HepG2 (cell line): ENCODE measurements around the gene TMC2. TPM values are rescaled to one million over a fixed set of nuclear protein-coding genes. Genes with fewer than 3 reads are reported as not detected.

Source experiments
- ATF4 ChIP-seq, 2 experiments: fragments of 450-650 bp in 1 of 2; sonication (generic) in 1 of 2; formaldehyde crosslinking; IDR thresholded peaks; 2 replicates each; pipeline versions ENCODE4 v1.5.0 to v1.8.0; 2020 to 2022; ENCODE audit warnings: mild to moderate bottlenecking in 1 of 2, missing genetic modification reagents in 1 of 2
- CAMTA2 ChIP-seq: sonication (generic); formaldehyde crosslinking; IDR thresholded peaks from 2 replicates; pipeline ENCODE4 v1.4.0; 2020; ENCODE audit warnings: mild to moderate bottlenecking, missing genetic modification reagents, borderline replicate concordance
- ELF3 ChIP-seq: IDR thresholded peaks from 2 replicates; pipeline ENCODE4 v1.6.1; 2016; ENCODE audit warnings: missing genetic modification reagents, missing compliant biosample characterization
- HNRNPH1 ChIP-seq: fragments of 200-400 bp; formaldehyde crosslinking; optimal IDR thresholded peaks from 2 replicates; pipeline ENCODE3; 2017; ENCODE audit warnings: mild to moderate bottlenecking, low read depth, low read length
- HOXA7 ChIP-seq: sonication (generic); formaldehyde crosslinking; IDR thresholded peaks from 2 replicates; pipeline ENCODE4 v1.8.1; 2022; ENCODE audit warnings: mild to moderate bottlenecking, missing genetic modification reagents, moderate library complexity
- MAF1 ChIP-seq: sonication (generic); formaldehyde crosslinking; IDR thresholded peaks from 2 replicates; pipeline ENCODE4 v1.5.0; 2020; ENCODE audit warnings: missing genetic modification reagents, borderline replicate concordance
- PCBP2 ChIP-seq: fragments of 200-400 bp; formaldehyde crosslinking; optimal IDR thresholded peaks from 2 replicates; pipeline ENCODE3; 2018; ENCODE audit warnings: low read length, low read depth; ENCODE audit not compliant: poor library complexity, severe bottlenecking
- PLSCR1 ChIP-seq: sonication (generic); formaldehyde crosslinking; IDR thresholded peaks from 2 replicates; pipeline ENCODE4 v1.5.0; 2020; ENCODE audit warnings: missing genetic modification reagents, mild to moderate bottlenecking, borderline replicate concordance
- POLR2AphosphoS5 ChIP-seq: IDR thresholded peaks from 2 replicates; pipeline ENCODE4 v1.6.1; 2012; ENCODE audit warnings: low read depth, low read length
- REL ChIP-seq: sonication (generic); formaldehyde crosslinking; conservative IDR thresholded peaks from 2 replicates; pipeline ENCODE4 v1.8.0; 2022; ENCODE audit warnings: mild to moderate bottlenecking, missing genetic modification reagents, moderate library complexity
- U2AF2 ChIP-seq: fragments of 200-400 bp; formaldehyde crosslinking; IDR thresholded peaks from 2 replicates; pipeline ENCODE4 v1.6.1; 2017; ENCODE audit warnings: low read depth, mild to moderate bottlenecking, low read length
- ZBTB10 ChIP-seq: sonication (generic); formaldehyde crosslinking; IDR thresholded peaks from 2 replicates; pipeline ENCODE4 v1.4.0; 2020; ENCODE audit warnings: missing genetic modification reagents, borderline replicate concordance
- ZBTB38 ChIP-seq: sonication (generic); formaldehyde crosslinking; IDR thresholded peaks from 2 replicates; pipeline ENCODE4 v1.5.1; 2020; ENCODE audit warnings: mild to moderate bottlenecking, missing genetic modification reagents
- ZBTB7B ChIP-seq: sonication (generic); formaldehyde crosslinking; IDR thresholded peaks from 2 replicates; pipeline ENCODE4 v1.4.0; 2020; ENCODE audit warnings: missing genetic modification reagents
- ZFP91 ChIP-seq: sonication (generic); formaldehyde crosslinking; IDR thresholded peaks from 2 replicates; pipeline ENCODE4 v1.9.0; 2022; ENCODE audit warnings: missing genetic modification reagents, mild to moderate bottlenecking, borderline replicate concordance
- ZMAT3 ChIP-seq: sonication (generic); formaldehyde crosslinking; conservative IDR thresholded peaks from 2 replicates; pipeline ENCODE4 v1.7.0; 2021; ENCODE audit warnings: missing genetic modification reagents
- ZNF251 ChIP-seq: sonication (generic); formaldehyde crosslinking; IDR thresholded peaks from 2 replicates; pipeline ENCODE4 v1.9.0; 2021; ENCODE audit warnings: mild to moderate bottlenecking, missing genetic modification reagents
- ZNF274 ChIP-seq: sonication (generic); formaldehyde crosslinking; IDR thresholded peaks from 2 replicates; pipeline ENCODE4 v1.5.1; 2020; ENCODE audit warnings: mild to moderate bottlenecking, missing genetic modification reagents
- ZNF350 ChIP-seq: sonication (generic); formaldehyde crosslinking; IDR thresholded peaks from 2 replicates; pipeline ENCODE4 v1.4.0; 2020; ENCODE audit warnings: mild to moderate bottlenecking, low read depth, missing genetic modification reagents, borderline replicate concordance
- ZNF577 ChIP-seq: sonication (generic); formaldehyde crosslinking; IDR thresholded peaks from 2 replicates; pipeline ENCODE4 v1.4.0; 2020; ENCODE audit warnings: mild to moderate bottlenecking, low read depth, missing genetic modification reagents, borderline replicate concordance
- ZNF589 ChIP-seq: sonication (generic); formaldehyde crosslinking; conservative IDR thresholded peaks from 2 replicates; pipeline ENCODE4 v1.8.0; 2022; ENCODE audit warnings: mild to moderate bottlenecking, moderate library complexity, missing genetic modification reagents
- ZNF598 ChIP-seq: sonication (generic); formaldehyde crosslinking; IDR thresholded peaks from 2 replicates; pipeline ENCODE4 v1.5.1; 2020; ENCODE audit warnings: mild to moderate bottlenecking, missing genetic modification reagents, borderline replicate concordance
- ZNF776 ChIP-seq: sonication (generic); formaldehyde crosslinking; IDR thresholded peaks from 2 replicates; pipeline ENCODE4 v1.4.0; 2020; ENCODE audit warnings: mild to moderate bottlenecking, missing genetic modification reagents
- polyA plus RNA-seq, 8 experiments: library from polyadenylated mRNA; depleted of rRNA in 3 of 8; stranded (reverse) in 7 of 8; unstranded in 1 of 8; fragments of >200 nt; fragmentation: Illumina TruSeq in 4 of 8; extraction: Trizol in 4 of 8; gene quantifications; 2 replicates each; pipeline versions ENCODE4 v1.2.1 to v1.2.3, GENCODE V29; 2011 to 2016; ENCODE audit warnings: low read depth in 4 of 8, missing spikeins in 1 of 8, mixed read lengths in 1 of 8; ENCODE audit not compliant: insufficient read depth in 1 of 8
- total RNA-seq, 5 experiments: library from RNA; depleted of rRNA; stranded (reverse); fragments of >200 nt; fragmentation: Illumina TruSeq; extraction: Trizol; gene quantifications; 2 replicates each; pipeline ENCODE4 v1.2.3, GENCODE V29; 2016; ENCODE audit warnings: low read depth in 1 of 5

TMC2 gene
- total and polyA plus RNA-seq, 2 of the 13 experiments (the other 11 are each of a cell fraction or from before 2014, with no cell fraction given) = not detected

GRCh38 chr20:2658414-2659354 lies 122.3 kb downstream of the TMC2 start (continued):
- no peak for TF ChIP-seq PLSCR1 (CRISPR knock-in tag)
- TF ChIP-seq ZNF274 (CRISPR knock-in tag) = 0 out of 2 replicates have a peak, but pooled peaks have one; percentile 16
- no peak for TF ChIP-seq HOXA7
- TF ChIP-seq ZNF589 (CRISPR knock-in tag) = 0 out of 2 replicates have a peak, but pooled peaks have one; percentile 47
- no peak for TF ChIP-seq ELF3 (CRISPR knock-in tag)
- no peak for TF ChIP-seq U2AF2
- no peak for TF ChIP-seq MAF1 (CRISPR knock-in tag)
- TF ChIP-seq ZFP91 = peak; percentile 45; the same call in 1 of the 2 replicates
- TF ChIP-seq ZBTB10 (CRISPR knock-in tag) = no peak
- no peak for TF ChIP-seq ZNF251 (CRISPR knock-in tag)
- no peak; the same call in 1 of the 2 replicates for TF ChIP-seq ZNF350 (CRISPR knock-in tag)
- TF ChIP-seq REL (CRISPR knock-in tag) = 0 out of 2 replicates have a peak, but pooled peaks have one; percentile 49
- TF ChIP-seq CAMTA2 (CRISPR knock-in tag) = 0 out of 2 replicates have a peak, but pooled peaks have one; percentile 3
- TF ChIP-seq POLR2AphosphoS5 = peak; percentile 89
- no peak for TF ChIP-seq PCBP2
- TF ChIP-seq ZMAT3 (CRISPR knock-in tag) = no peak
- TF ChIP-seq ZBTB38 (CRISPR knock-in tag) = no peak
- peak; percentile 38 for TF ChIP-seq HNRNPH1
- 0 out of 4 replicates have a peak, but pooled peaks of 1 of the 2 experiments have one; percentile 6 for TF ChIP-seq ATF4 (CRISPR knock-in tag; IDR thresholded peaks at IDR 0.05)
- no peak for TF ChIP-seq ZBTB7B (CRISPR knock-in tag)
- TF ChIP-seq ZNF776 (CRISPR knock-in tag) = no peak
- no peak for TF ChIP-seq ZNF598 (CRISPR knock-in tag)
- TF ChIP-seq ZNF577 (CRISPR knock-in tag) = no peak
